GM10266 (cell line): ENCODE measurements around the gene ANKRD9.
A peak's percentile ranks its signal among the peaks of the same experiment; 100 is the strongest.

Experiments used
- DNase-seq: peaks from one replicate; pipeline ENCODE4 v3.0.0; 2012; ENCODE audit errors: extremely low spot score
- CTCF ChIP-seq: IDR thresholded peaks from 2 replicates; pipeline ENCODE4 v1.5.1; 2012; ENCODE audit warnings: mild to moderate bottlenecking, low read depth; ENCODE audit not compliant: control insufficient read depth, insufficient read depth; ENCODE audit errors: missing control alignments

ANKRD9 gene

DNA sequence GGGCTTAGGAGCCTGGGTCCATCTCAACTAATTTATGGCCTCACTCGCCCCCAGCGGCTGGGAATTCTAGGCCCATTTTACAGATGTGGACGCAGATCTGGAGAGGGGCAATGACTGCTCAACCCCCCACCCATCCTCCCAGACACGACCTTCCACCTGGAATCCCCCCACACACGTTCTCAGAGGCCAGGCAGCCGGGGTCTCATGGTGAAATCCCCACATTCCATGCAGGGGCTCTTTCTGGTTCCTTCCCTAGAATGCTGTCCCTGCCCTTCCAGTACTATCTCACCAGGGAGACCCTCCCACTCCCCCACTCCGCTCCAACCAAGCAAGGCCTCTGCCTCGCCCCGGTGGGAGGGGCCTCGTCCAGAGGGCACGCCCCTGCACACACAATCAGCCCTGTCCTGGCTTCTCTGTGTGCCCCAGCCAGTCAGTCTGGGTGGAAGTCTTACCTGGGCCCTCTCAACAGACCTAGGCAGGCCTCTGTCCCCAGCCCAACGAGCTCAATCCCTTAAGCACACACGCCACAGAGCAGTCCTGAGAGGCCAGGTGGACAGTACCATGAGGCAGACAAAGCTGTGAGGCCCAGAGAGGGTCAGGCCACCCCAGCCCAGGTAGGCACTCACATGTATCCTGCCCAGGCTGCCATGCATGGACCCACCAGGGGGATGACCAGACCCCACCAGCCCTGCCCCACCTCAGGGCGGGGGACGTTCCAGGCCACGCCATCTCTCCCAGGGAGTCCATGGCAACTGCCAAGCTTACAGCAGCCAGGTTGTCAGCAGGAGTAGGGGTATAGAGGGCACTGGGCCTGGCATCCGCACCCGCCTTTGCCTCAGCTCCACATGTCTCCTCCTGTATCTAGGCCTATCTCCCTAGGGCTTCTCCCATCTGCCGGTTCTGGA is 1.3 kb upstream of the ANKRD9 start:
- no peak for TF ChIP-seq CTCF
- no peak for DNase-seq

GRCh38 chr14:102508774-102509745 is 516 bp downstream of the ANKRD9 start:
- TF ChIP-seq CTCF: no peak
- DNase-seq: peak; percentile 59

DNA sequence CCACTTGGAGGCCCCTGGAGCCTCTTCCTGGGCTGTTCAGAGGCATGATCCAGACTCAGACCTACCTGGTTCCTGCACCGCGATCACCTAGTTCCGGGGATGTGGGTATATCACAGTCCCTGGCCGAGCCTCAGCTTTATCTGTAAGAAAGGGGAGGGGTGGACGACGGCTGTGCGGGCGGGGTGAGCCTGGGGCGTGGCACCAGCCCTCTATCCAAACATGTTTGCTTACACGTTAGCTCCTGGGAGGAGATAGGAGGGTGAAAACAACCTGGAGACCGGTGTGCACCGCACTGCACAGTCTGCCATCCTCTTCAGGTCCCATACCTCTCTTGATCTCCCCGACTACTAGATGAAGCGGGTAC is 1.2 kb downstream of the ANKRD9 start:
- no peak for TF ChIP-seq CTCF
- DNase-seq: no peak

GRCh38 chr14:102507857-102508312 is 1.7 kb downstream of the ANKRD9 start:
- TF ChIP-seq CTCF: no peak
- no peak for DNase-seq

DNA sequence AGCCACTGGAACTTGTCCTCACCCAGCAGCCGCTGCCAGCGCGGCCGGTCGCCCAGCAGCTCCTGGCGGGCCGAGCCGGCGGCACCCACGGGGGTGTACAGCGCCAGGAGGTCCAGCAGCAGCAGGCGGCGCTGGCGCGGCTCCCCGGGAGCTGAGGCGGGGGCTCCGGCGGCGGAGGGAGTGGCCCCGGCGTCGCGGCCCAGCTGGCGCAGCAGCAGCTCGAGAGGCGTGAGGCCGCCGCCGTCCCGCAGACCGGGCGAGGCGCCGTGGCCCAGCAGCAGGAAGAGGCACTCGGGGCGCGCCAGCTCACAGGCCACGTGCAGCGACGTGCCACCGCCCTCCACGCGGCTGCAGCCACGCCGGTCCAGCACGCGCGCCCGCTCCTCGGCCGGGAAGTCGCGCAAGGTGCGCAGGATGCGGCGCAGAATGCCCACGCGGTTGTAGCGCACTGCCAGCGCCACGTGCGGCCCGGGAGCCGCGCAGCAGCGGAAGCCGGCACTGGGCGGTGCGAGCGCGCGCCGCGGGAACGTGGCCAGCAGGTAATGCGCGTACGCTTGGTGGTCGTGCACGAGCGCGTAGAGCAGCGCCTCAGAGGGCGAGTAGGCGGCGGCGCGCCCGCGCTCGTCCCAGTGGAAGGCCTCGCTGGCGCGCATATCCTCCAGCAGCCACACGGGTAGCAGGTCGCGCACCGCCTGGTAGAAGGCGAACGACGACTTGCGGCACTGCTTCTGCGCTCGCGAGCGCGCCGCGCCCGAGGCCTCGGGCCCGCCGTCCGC is 2.3 kb downstream of the ANKRD9 start:
- no peak for DNase-seq
- TF ChIP-seq CTCF: no peak

DNA sequence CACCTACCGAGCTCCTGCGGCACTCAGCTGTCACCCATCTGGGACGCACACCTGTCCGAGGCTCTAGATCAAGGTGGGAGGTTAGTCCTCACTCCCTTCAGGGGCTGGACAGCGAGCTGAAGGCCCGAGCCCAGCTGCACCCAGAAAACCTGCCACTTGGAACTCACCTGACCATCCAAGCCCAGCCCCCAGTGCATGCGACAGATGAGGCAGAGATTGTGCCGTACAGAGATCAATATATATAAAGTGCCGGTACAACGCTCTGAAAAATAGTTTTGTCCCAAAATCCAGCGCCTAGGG is 3.0 kb downstream of the ANKRD9 start:
- no peak for DNase-seq
- no peak for TF ChIP-seq CTCF
